ENCODE measurements around the gene SHE. TPM values are rescaled to one million over a fixed set of nuclear protein-coding genes. Genes with fewer than 3 reads are reported as not detected.
A peak's percentile ranks its signal among the peaks of the same experiment; 100 is the strongest.

SHE gene
- total and polyA plus RNA-seq, 2 donors (not counting 1 experiment from before 2014, with no cell fraction given): not detected

GRCh38 chr1:154485106-154485505, 17.1 kb downstream of the SHE start:
- Histone ChIP-seq H2AFZ (ENCODE audit: low read length) (no peak overlapping the region), H4K20me1 (ENCODE audit: control insufficient read depth, extremely low read depth, insufficient read depth, low read length) (no peaks in the 10 kb centered on the region), H3K9me3 (ENCODE audit: control insufficient read depth, insufficient read depth, low read depth, low read length) (no peaks in the 10 kb centered on the region), H3K79me2 (ENCODE audit: control insufficient read depth, insufficient read depth, low read length) (no peaks in the 10 kb centered on the region), H3K27ac (ENCODE audit: insufficient read depth, low read length) (no peak overlapping the region), H3K4me2 (ENCODE audit: extremely low read depth, insufficient read depth, low read length) (no peak overlapping the region), H3K27me3 (ENCODE audit: control insufficient read depth, insufficient read depth, low read length) (peaks cover 10% of the 10 kb centered on the region), H3K9ac (ENCODE audit: insufficient read depth, low read length) (no peak overlapping the region), H3K36me3 (ENCODE audit: control insufficient read depth, insufficient read depth, low read length) (no peaks in the 10 kb centered on the region), H3K4me3 (replicated peaks in 1 of 4; ENCODE audit: control extremely low read depth in 1 of 4, insufficient read depth in 1 of 4, low read depth in 3 of 4, low read length in 4 of 4) (no peak overlapping the region), H3K4me1 (ENCODE audit: control insufficient read depth, extremely low read depth, insufficient read depth, low read length) (no peaks in the 10 kb centered on the region)
- no peak for DNase-seq (ENCODE audit: low read depth in 2 of 2)
- TF ChIP-seq EZH2 (IDR thresholded peaks at IDR 0.05; ENCODE audit: low read length, missing control alignments) (no peak), CTCF (conservative IDR thresholded peaks at IDR 0.05 in 1 of 2, IDR thresholded peaks at IDR 0.05 in 1 of 2; ENCODE audit: low read depth in 1 of 2, low read length in 2 of 2) (no peak)

- no peaks in the 10 kb centered on the region for H3K9me3 ChIP-seq (ENCODE audit: control insufficient read depth, insufficient read depth, low read depth, low read length)
- H3K27me3 ChIP-seq (ENCODE audit: control insufficient read depth, insufficient read depth, low read length): peaks cover 5% of the 10 kb centered on the region
- no peaks in the 10 kb centered on the region for H3K36me3 ChIP-seq (ENCODE audit: control insufficient read depth, insufficient read depth, low read length)
- no peak overlapping the region for H3K27ac ChIP-seq (ENCODE audit: insufficient read depth, low read length)
- H3K4me2 ChIP-seq (ENCODE audit: extremely low read depth, insufficient read depth, low read length): no peak overlapping the region
- no peak for TF ChIP-seq EZH2 (IDR thresholded peaks at IDR 0.05; ENCODE audit: low read length, missing control alignments)
- H4K20me1 ChIP-seq (ENCODE audit: control insufficient read depth, extremely low read depth, insufficient read depth, low read length): no peaks in the 10 kb centered on the region
- DNase-seq (ENCODE audit: low read depth in 2 of 2): peak; percentile 35 to 91
- H2AFZ ChIP-seq (ENCODE audit: low read length): no peak overlapping the region
- no peaks in the 10 kb centered on the region for H3K4me1 ChIP-seq (ENCODE audit: control insufficient read depth, extremely low read depth, insufficient read depth, low read length)
- H3K79me2 ChIP-seq (ENCODE audit: control insufficient read depth, insufficient read depth, low read length): no peaks in the 10 kb centered on the region
- no peak overlapping the region for H3K9ac ChIP-seq (ENCODE audit: insufficient read depth, low read length)
- no peak overlapping the region for H3K4me3 ChIP-seq (replicated peaks in 1 of 4; ENCODE audit: control extremely low read depth in 1 of 4, insufficient read depth in 1 of 4, low read depth in 3 of 4, low read length in 4 of 4)
These were observed 18.0 kb downstream of the SHE start for GRCh38 chr1:154483941-154484803.

- H3K9ac ChIP-seq (ENCODE audit: insufficient read depth, low read length): no peak overlapping the region
- TF ChIP-seq EZH2 (IDR thresholded peaks at IDR 0.05; ENCODE audit: low read length, missing control alignments) (no peak), CTCF (conservative IDR thresholded peaks at IDR 0.05 in 1 of 2, IDR thresholded peaks at IDR 0.05 in 1 of 2; ENCODE audit: low read depth in 1 of 2, low read length in 2 of 2) (no peak)
- H3K4me3 ChIP-seq (replicated peaks in 1 of 4; ENCODE audit: control extremely low read depth in 1 of 4, insufficient read depth in 1 of 4, low read depth in 3 of 4, low read length in 4 of 4): no peak overlapping the region
- no peak overlapping the region for H3K4me2 ChIP-seq (ENCODE audit: extremely low read depth, insufficient read depth, low read length)
- H3K27ac ChIP-seq (ENCODE audit: insufficient read depth, low read length): no peak overlapping the region
- peaks cover 2% of the 10 kb centered on the region for H3K27me3 ChIP-seq (ENCODE audit: control insufficient read depth, insufficient read depth, low read length)
- no peak for DNase-seq (ENCODE audit: low read depth in 2 of 2)
- H2AFZ ChIP-seq (ENCODE audit: low read length): no peak overlapping the region
- H3K36me3 ChIP-seq (ENCODE audit: control insufficient read depth, insufficient read depth, low read length): no peaks in the 10 kb centered on the region
- no peaks in the 10 kb centered on the region for H3K79me2 ChIP-seq (ENCODE audit: control insufficient read depth, insufficient read depth, low read length)
- H4K20me1 ChIP-seq (ENCODE audit: control insufficient read depth, extremely low read depth, insufficient read depth, low read length): no peaks in the 10 kb centered on the region
- no peaks in the 10 kb centered on the region for H3K9me3 ChIP-seq (ENCODE audit: control insufficient read depth, insufficient read depth, low read depth, low read length)
- H3K4me1 ChIP-seq (ENCODE audit: control insufficient read depth, extremely low read depth, insufficient read depth, low read length): no peaks in the 10 kb centered on the region
These were observed 21.2 kb downstream of the SHE start for GRCh38 chr1:154481053-154481452.

All from fibroblast of lung (primary cell).